ENCODE results near the gene TTYH3. TPM values are rescaled to one million over a fixed set of nuclear protein-coding genes. Genes with fewer than 3 reads are reported as not detected.
A peak's percentile ranks its signal among the peaks of the same experiment; 100 is the strongest.

Gene TTYH3
- total RNA-seq, 1 experiment from 2014 or later, result 178 TPM

- no peaks in the 10 kb centered on the region for H3K27me3 Mint-ChIP-seq (ENCODE audit: low read depth)
- POLR2A ChIA-PET, result interaction anchor here (0.6 to 1.4 kb wide), 7 partner anchors 9 to 122 kb away, joined by 3 to 13 read pairs (median 5); partner anchors contain the start of gene TTYH3
- CTCF ChIA-PET, result interaction anchor here (0.7 to 4.9 kb wide), 13 partner anchors 9 to 194 kb away, joined by 3 to 32 read pairs (median 5); partner anchors contain the start of gene BRAT1
- H3K4me1 Mint-ChIP-seq, result peaks cover 35% of the 10 kb centered on the region
- peak overlapping the region; percentile 41; the same call in 1 of the 2 replicates for H3K4me3 Mint-ChIP-seq
- peak overlapping the region; percentile 96 for H3K27ac Mint-ChIP-seq
- ATAC-seq (peak; percentile 4), DNase-seq (ENCODE audit: low spot score) (no peak)
- H3K36me3 Mint-ChIP-seq, result no peaks in the 10 kb centered on the region; the same call in 1 of the 2 replicates
- TF ChIP-seq NR2C2 (CRISPR knock-in tag; IDR thresholded peaks at IDR 0.05) (no peak), FOXP4 (CRISPR knock-in tag; IDR thresholded peaks at IDR 0.05) (0 out of 2 replicates have a peak, but pooled peaks have one; percentile 51), ETV6 (CRISPR knock-in tag; IDR thresholded peaks at IDR 0.05) (0 out of 2 replicates have a peak, but pooled peaks have one; percentile 36)
- no peaks in the 10 kb centered on the region for H3K9me3 Mint-ChIP-seq
These were observed 13.6 kb downstream of the TTYH3 start for GRCh38 chr7:2645274-2645868.

- Mint-ChIP-seq H3K9me3 (no peaks in the 10 kb centered on the region), H3K4me3 (no peak overlapping the region), H3K4me1 (peaks cover 30% of the 10 kb centered on the region), H3K27me3 (ENCODE audit: low read depth) (no peaks in the 10 kb centered on the region), H3K36me3 (peaks cover 4% of the 10 kb centered on the region; the same call in 1 of the 2 replicates), H3K27ac (no peak overlapping the region)
- ChIA-PET POLR2A (no interaction called here), CTCF (interaction anchor here (1.0 to 1.7 kb wide), 3 partner anchors 16 to 177 kb away, joined by 5 to 11 read pairs (median 5); no protein-coding TSS in a partner anchor)
- DNase-seq (ENCODE audit: low spot score) (no peak), ATAC-seq (no peak)
- TF ChIP-seq ZMAT4 (CRISPR knock-in tag; IDR thresholded peaks at IDR 0.05) (no peak), ZNF232 (CRISPR knock-in tag; IDR thresholded peaks at IDR 0.05) (no peak), ESRRA (CRISPR knock-in tag; IDR thresholded peaks at IDR 0.05; ENCODE audit: borderline replicate concordance) (no peak), ATF1 (CRISPR knock-in tag; IDR thresholded peaks at IDR 0.05) (no peak), CTCF (IDR thresholded peaks at IDR 0.05) (no peak), SMAD3 (CRISPR knock-in tag; IDR thresholded peaks at IDR 0.05; ENCODE audit: borderline replicate concordance) (no peak), ELF4 (CRISPR knock-in tag; IDR thresholded peaks at IDR 0.05; ENCODE audit: low read depth) (no peak), FOXJ3 (CRISPR knock-in tag; IDR thresholded peaks at IDR 0.05; ENCODE audit: borderline replicate concordance) (no peak), E2F4 (CRISPR knock-in tag; IDR thresholded peaks at IDR 0.05; ENCODE audit: borderline replicate concordance, low read depth) (no peak), ZNF512 (CRISPR knock-in tag; IDR thresholded peaks at IDR 0.05; ENCODE audit: borderline replicate concordance) (no peak), CBFB (CRISPR knock-in tag; IDR thresholded peaks at IDR 0.05; ENCODE audit: low read depth) (no peak), ZNF671 (CRISPR knock-in tag; IDR thresholded peaks at IDR 0.05) (no peak), SOX15 (CRISPR knock-in tag; IDR thresholded peaks at IDR 0.05) (no peak), ATF6 (CRISPR knock-in tag; IDR thresholded peaks at IDR 0.05) (no peak), ZNF396 (CRISPR knock-in tag; IDR thresholded peaks at IDR 0.05; ENCODE audit: borderline replicate concordance) (no peak), IRF2 (CRISPR knock-in tag; IDR thresholded peaks at IDR 0.05; ENCODE audit: borderline replicate concordance, low read depth) (no peak), SP1 (CRISPR knock-in tag; conservative IDR thresholded peaks at IDR 0.05) (no peak)
These were observed 14.5 kb downstream of the TTYH3 start for GRCh38 chr7:2646336-2646679.
